Large intestine (tissue), 3 donors: ENCODE data around the gene VPS8. TPM values are rescaled to one million over a fixed set of nuclear protein-coding genes. Genes with fewer than 3 reads are reported as not detected.
A peak's percentile ranks its signal among the peaks of the same experiment; 100 is the strongest.

Experiments
- DNase-seq, 2 donors: peaks; one replicate each; pipeline versions ENCODE4 v3.0.0 to v3.0.0-alpha.2; 2013
- H3K27ac ChIP-seq: one replicate; pipeline ENCODE4 v1.5.1; 2013; ENCODE audit warnings: low read length
- H3K27me3 ChIP-seq: 2 replicates; pipeline ENCODE4 v1.6.1; 2013; ENCODE audit warnings: low read length; ENCODE audit not compliant: control insufficient read depth, insufficient read depth
- H3K36me3 ChIP-seq: 2 replicates; pipeline ENCODE4 v1.6.1; 2013; ENCODE audit warnings: low read length; ENCODE audit not compliant: control insufficient read depth, insufficient read depth
- H3K4me1 ChIP-seq: one replicate; pipeline ENCODE4 v1.6.1; 2013; ENCODE audit warnings: low read length; ENCODE audit not compliant: control insufficient read depth, insufficient read depth
- H3K4me3 ChIP-seq: one replicate; pipeline ENCODE4 v1.5.1; 2013; ENCODE audit warnings: low read length
- H3K9me3 ChIP-seq: one replicate; pipeline ENCODE4 v1.6.1; 2013; ENCODE audit warnings: mild to moderate bottlenecking, low read depth, low read length, moderate library complexity; ENCODE audit not compliant: control insufficient read depth
- WGBS: methylation state at CpG from one replicate; pipeline ENCODE4 v1.1.5; 2013; ENCODE audit warnings: low lambda C conversion rate; ENCODE audit not compliant: insufficient coverage; 5-methylcytosine and 5-hydroxymethylcytosine counted together
- polyA plus RNA-seq: library from polyadenylated mRNA; unstranded; fragments of 120-200 nt; gene quantifications from one replicate; pipeline ENCODE4 v1.2.1, GENCODE V29; 2013

VPS8 gene
- polyA plus RNA-seq, 1 donor: 36.2 TPM

GRCh38 chr3:185046603-185047002 is 234.6 kb downstream of the VPS8 start:
- no peaks in the 10 kb centered on the region for H3K27me3 ChIP-seq
- H3K27ac ChIP-seq: peak overlapping the region; percentile 86
- peaks cover 30% of the 10 kb centered on the region for H3K4me1 ChIP-seq
- no peak overlapping the region for H3K4me3 ChIP-seq
- no CpG with 5 or more reads among the region's 4 CpGs for whole genome bisulfite sequencing
- DNase-seq: peak; percentile 24 to 56
- peaks cover 32% of the 10 kb centered on the region for H3K36me3 ChIP-seq
- no peaks in the 10 kb centered on the region for H3K9me3 ChIP-seq

GRCh38 chr3:185049710-185050109 is 237.7 kb downstream of the VPS8 start:
- no peaks in the 10 kb centered on the region for H3K27me3 ChIP-seq
- 60% methylated on average over 1 of the region's 4 CpGs for WGBS
- DNase-seq: no peak
- H3K27ac ChIP-seq: no peak overlapping the region
- no peaks in the 10 kb centered on the region for H3K9me3 ChIP-seq
- peaks cover 52% of the 10 kb centered on the region for H3K36me3 ChIP-seq
- H3K4me3 ChIP-seq: no peak overlapping the region
- H3K4me1 ChIP-seq: peaks cover 26% of the 10 kb centered on the region

GRCh38 chr3:185051801-185052200 is 239.8 kb downstream of the VPS8 start:
- H3K4me1 ChIP-seq: peaks cover 6% of the 10 kb centered on the region
- H3K4me3 ChIP-seq: no peak overlapping the region
- no CpG with 5 or more reads among the region's 8 CpGs for WGBS
- H3K27ac ChIP-seq: no peak overlapping the region
- H3K27me3 ChIP-seq: no peaks in the 10 kb centered on the region
- no peak for DNase-seq
- H3K9me3 ChIP-seq: no peaks in the 10 kb centered on the region
- peaks cover 57% of the 10 kb centered on the region for H3K36me3 ChIP-seq

- DNase-seq: no peak
- H3K27ac ChIP-seq: no peak overlapping the region
- peaks cover 4% of the 10 kb centered on the region for H3K9me3 ChIP-seq
- no CpG with 5 or more reads among the region's 6 CpGs for whole genome bisulfite sequencing
- H3K36me3 ChIP-seq: peaks cover 57% of the 10 kb centered on the region
- no peaks in the 10 kb centered on the region for H3K27me3 ChIP-seq
- H3K4me3 ChIP-seq: no peak overlapping the region
- no peaks in the 10 kb centered on the region for H3K4me1 ChIP-seq
Measured at GRCh38 chr3:185052631-185053030, 240.7 kb downstream of the VPS8 start.

- no peak overlapping the region for H3K27ac ChIP-seq
- WGBS: no CpG with 5 or more reads among the region's 2 CpGs
- no peaks in the 10 kb centered on the region for H3K27me3 ChIP-seq
- H3K4me1 ChIP-seq: no peaks in the 10 kb centered on the region
- peaks cover 22% of the 10 kb centered on the region for H3K36me3 ChIP-seq
- peaks cover 13% of the 10 kb centered on the region for H3K9me3 ChIP-seq
- no peak for DNase-seq
- H3K4me3 ChIP-seq: no peak overlapping the region
Measured at GRCh38 chr3:185056908-185057307, 244.9 kb downstream of the VPS8 start.

GRCh38 chr3:185057829-185058228 is 245.9 kb downstream of the VPS8 start:
- no peaks in the 10 kb centered on the region for H3K4me1 ChIP-seq
- no peak overlapping the region for H3K27ac ChIP-seq
- no CpG with 5 or more reads among the region's 1 CpG for WGBS
- DNase-seq: no peak
- peaks cover 13% of the 10 kb centered on the region for H3K36me3 ChIP-seq
- no peak overlapping the region for H3K4me3 ChIP-seq
- H3K27me3 ChIP-seq: no peaks in the 10 kb centered on the region
- H3K9me3 ChIP-seq: peaks cover 13% of the 10 kb centered on the region

- Histone ChIP-seq H3K4me3 (no peak overlapping the region), H3K27ac (no peak overlapping the region), H3K4me1 (no peaks in the 10 kb centered on the region), H3K36me3 (peaks cover 8% of the 10 kb centered on the region), H3K9me3 (peaks cover 13% of the 10 kb centered on the region), H3K27me3 (no peaks in the 10 kb centered on the region)
- WGBS: 60% methylated on average over 1 of the region's 2 CpGs
- DNase-seq: no peak
Measured at GRCh38 chr3:185058796-185059195, 246.8 kb downstream of the VPS8 start.

- H3K27ac ChIP-seq: no peak overlapping the region
Measured at GRCh38 chr3:185059766-185060165, 247.8 kb downstream of the VPS8 start.

GRCh38 chr3:185060655-185061054 is 248.7 kb downstream of the VPS8 start:
- no peak for DNase-seq
- Histone ChIP-seq H3K4me3 (no peak overlapping the region), H3K27me3 (no peaks in the 10 kb centered on the region), H3K36me3 (peaks cover 1% of the 10 kb centered on the region), H3K4me1 (no peaks in the 10 kb centered on the region), H3K27ac (no peak overlapping the region), H3K9me3 (peaks cover 13% of the 10 kb centered on the region)
- no CpG with 5 or more reads among the region's 2 CpGs for WGBS

More at GRCh38 chr3:185059766-185060165, 247.8 kb downstream of the VPS8 start:
- no peak for DNase-seq
- Histone ChIP-seq H3K4me1 (no peaks in the 10 kb centered on the region), H3K4me3 (no peak overlapping the region), H3K27me3 (no peaks in the 10 kb centered on the region), H3K9me3 (peaks cover 13% of the 10 kb centered on the region), H3K36me3 (peaks cover 5% of the 10 kb centered on the region)
- no CpG with 5 or more reads among the region's 2 CpGs for WGBS

GRCh38 chr3:185062191-185062590 is 250.2 kb downstream of the VPS8 start:
- no peaks in the 10 kb centered on the region for H3K36me3 ChIP-seq

GRCh38 chr3:185063431-185063830 is 251.5 kb downstream of the VPS8 start:
- 83% methylated on average over 2 of the region's 3 CpGs for WGBS
- no peak overlapping the region for H3K4me3 ChIP-seq
- H3K27me3 ChIP-seq: no peaks in the 10 kb centered on the region
- no peaks in the 10 kb centered on the region for H3K4me1 ChIP-seq
- H3K27ac ChIP-seq: no peak overlapping the region
- peaks cover 4% of the 10 kb centered on the region for H3K9me3 ChIP-seq
- DNase-seq: no peak
- H3K36me3 ChIP-seq: no peaks in the 10 kb centered on the region

More at GRCh38 chr3:185062191-185062590, 250.2 kb downstream of the VPS8 start:
- H3K27me3 ChIP-seq: no peaks in the 10 kb centered on the region
- DNase-seq: no peak
- H3K4me3 ChIP-seq: no peak overlapping the region
- H3K27ac ChIP-seq: no peak overlapping the region
- no peaks in the 10 kb centered on the region for H3K4me1 ChIP-seq
- H3K9me3 ChIP-seq: peaks cover 13% of the 10 kb centered on the region
